RWPE2 (cell line): ENCODE data around the gene POLDIP3.
A peak's percentile ranks its signal among the peaks of the same experiment; 100 is the strongest.
"Not testable (repeated sequence)": the region's sequence is repeated elsewhere in the genome, so short reads cannot be mapped to it uniquely, and the experiment has no call there.

Experiments used
- ATAC-seq: fragments of 200-7000 bp; cut with Tn5 transposase; 3 replicates; pipeline ENCODE4 v1.9.1; 2021; ENCODE audit warnings: low read depth
- DNase-seq: peaks from one replicate; pipeline ENCODE4 v3.0.0-alpha.2; 2020; ENCODE audit warnings: low spot score
- H3K27ac ChIP-seq: fragments of 450-650 bp; 2 replicates; pipeline ENCODE4 v1.5.1; 2017; ENCODE audit warnings: mild to moderate bottlenecking; ENCODE audit not compliant: poor library complexity, severe bottlenecking
- H3K27me3 ChIP-seq: fragments of 250-450 bp; sonication (Bioruptor Pico); 2 replicates; pipeline ENCODE4 v1.5.1; 2021; ENCODE audit warnings: mild to moderate bottlenecking, moderate library complexity; ENCODE audit not compliant: insufficient read depth, poor library complexity, severe bottlenecking
- H3K36me3 ChIP-seq: fragments of 250-450 bp; sonication (Bioruptor Pico); 2 replicates; pipeline ENCODE4 v1.5.1; 2020; ENCODE audit warnings: low read depth, mild to moderate bottlenecking, moderate library complexity
- H3K4me1 ChIP-seq: fragments of 250-450 bp; sonication (Bioruptor Pico); 2 replicates; pipeline ENCODE4 v1.5.1; 2021; ENCODE audit warnings: mild to moderate bottlenecking, moderate library complexity; ENCODE audit not compliant: insufficient read depth, poor library complexity, severe bottlenecking
- H3K4me3 ChIP-seq: fragments of 250-450 bp; sonication (Bioruptor Pico); 2 replicates; pipeline ENCODE4 v1.5.1; 2021; ENCODE audit warnings: mild to moderate bottlenecking, moderate library complexity; ENCODE audit not compliant: severe bottlenecking
- H3K9me3 ChIP-seq: fragments of 250-450 bp; sonication (Bioruptor Pico); 2 replicates; pipeline ENCODE4 v1.5.1; 2021; ENCODE audit warnings: mild to moderate bottlenecking, moderate library complexity; ENCODE audit not compliant: severe bottlenecking
- TF ChIP-seq, protein P1 (sequence below): fragments of 450-650 bp; IDR thresholded peaks from one replicate; pipeline ENCODE4 v1.5.1; 2017; ENCODE audit warnings: mild to moderate bottlenecking, moderate library complexity; ENCODE audit not compliant: poor library complexity, severe bottlenecking

The POLDIP3 gene

DNA sequence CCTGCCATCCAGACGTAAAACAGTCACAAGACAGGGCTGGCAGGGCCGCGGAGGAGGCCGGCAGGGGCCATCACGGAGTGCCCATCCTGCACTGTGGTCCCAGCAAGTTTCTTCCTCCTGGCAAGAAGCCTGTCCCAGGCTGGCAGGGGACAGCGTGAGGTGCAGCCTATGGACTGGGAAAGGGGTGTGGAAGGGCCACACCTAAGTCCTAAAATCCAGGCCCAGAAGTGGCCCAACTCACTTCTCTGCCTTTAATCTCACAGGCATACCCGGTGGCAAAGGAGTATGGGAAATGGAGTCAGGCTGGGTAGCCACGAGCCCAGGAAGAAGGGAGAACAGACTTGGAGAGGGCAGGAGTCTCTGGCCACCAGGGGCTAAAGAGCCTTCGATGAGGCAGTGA is 44.1 kb downstream of the POLDIP3 start:
- H3K27me3 ChIP-seq, DNase-seq, H3K9me3 ChIP-seq, H3K27ac ChIP-seq, H3K4me1 ChIP-seq, H3K4me3 ChIP-seq: not testable (repeated sequence)
- H3K36me3 ChIP-seq, result peaks cover 10% of the 10 kb centered on the region; the same call in 1 of the 2 replicates
- peak; percentile 13; the same call in 1 of the 3 replicates for ATAC-seq

GRCh38 chr22:42567950-42568349 is 46.7 kb downstream of the POLDIP3 start:
- not testable (repeated sequence) for H3K4me1 ChIP-seq, H3K36me3 ChIP-seq, H3K27me3 ChIP-seq, ATAC-seq, DNase-seq, H3K4me3 ChIP-seq, H3K27ac ChIP-seq, H3K9me3 ChIP-seq

DNA sequence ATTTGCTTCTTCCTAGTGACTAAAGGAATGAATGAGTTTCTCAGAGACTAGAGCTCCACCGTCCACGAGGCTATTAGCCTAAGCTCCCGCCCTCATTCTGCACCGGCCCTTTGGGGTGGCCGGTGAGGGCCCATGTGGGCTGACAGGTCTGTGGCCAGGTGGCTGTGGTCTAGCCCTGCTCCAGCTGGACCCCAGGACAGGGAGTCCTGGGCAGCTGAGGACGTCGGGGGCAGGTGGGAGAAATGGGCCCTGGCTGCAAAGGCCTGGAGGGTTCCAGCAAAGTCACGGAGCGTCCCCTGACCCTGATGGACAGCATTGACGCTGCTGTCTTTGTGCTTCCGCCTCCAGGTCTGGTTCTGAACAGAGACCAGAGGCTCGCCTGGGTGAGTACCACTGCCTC is 48.7 kb downstream of the POLDIP3 start:
- Histone ChIP-seq H3K27me3 (no peaks in the 10 kb centered on the region), H3K4me3 (no peak overlapping the region), H3K9me3 (no peaks in the 10 kb centered on the region), H3K36me3 (no peaks in the 10 kb centered on the region), H3K4me1 (peaks cover 3% of the 10 kb centered on the region), H3K27ac (no peak overlapping the region)
- ATAC-seq (no peak), DNase-seq (no peak)
- TF ChIP-seq, protein P1, sequence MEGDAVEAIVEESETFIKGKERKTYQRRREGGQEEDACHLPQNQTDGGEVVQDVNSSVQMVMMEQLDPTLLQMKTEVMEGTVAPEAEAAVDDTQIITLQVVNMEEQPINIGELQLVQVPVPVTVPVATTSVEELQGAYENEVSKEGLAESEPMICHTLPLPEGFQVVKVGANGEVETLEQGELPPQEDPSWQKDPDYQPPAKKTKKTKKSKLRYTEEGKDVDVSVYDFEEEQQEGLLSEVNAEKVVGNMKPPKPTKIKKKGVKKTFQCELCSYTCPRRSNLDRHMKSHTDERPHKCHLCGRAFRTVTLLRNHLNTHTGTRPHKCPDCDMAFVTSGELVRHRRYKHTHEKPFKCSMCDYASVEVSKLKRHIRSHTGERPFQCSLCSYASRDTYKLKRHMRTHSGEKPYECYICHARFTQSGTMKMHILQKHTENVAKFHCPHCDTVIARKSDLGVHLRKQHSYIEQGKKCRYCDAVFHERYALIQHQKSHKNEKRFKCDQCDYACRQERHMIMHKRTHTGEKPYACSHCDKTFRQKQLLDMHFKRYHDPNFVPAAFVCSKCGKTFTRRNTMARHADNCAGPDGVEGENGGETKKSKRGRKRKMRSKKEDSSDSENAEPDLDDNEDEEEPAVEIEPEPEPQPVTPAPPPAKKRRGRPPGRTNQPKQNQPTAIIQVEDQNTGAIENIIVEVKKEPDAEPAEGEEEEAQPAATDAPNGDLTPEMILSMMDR, result no peak

DNA sequence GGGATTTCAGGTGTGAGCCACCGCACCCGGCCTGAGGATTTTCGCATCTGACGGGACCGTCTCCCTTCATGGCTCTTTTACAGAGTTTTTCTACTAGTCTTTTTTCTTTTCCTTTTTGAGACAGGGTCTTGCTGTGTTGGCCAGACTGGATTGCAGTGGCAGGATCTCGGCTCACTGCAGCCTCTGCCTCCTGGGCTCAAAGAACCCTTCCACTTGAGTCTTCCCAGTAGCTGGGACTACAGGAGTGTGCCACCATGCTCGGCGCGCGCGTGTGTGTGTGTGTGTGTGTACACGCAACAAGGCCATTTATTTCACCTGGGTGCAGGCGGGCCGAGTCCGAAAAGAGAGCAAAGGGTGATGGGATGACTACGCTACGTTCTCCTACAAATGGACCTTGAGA is 50.0 kb downstream of the POLDIP3 start:
- ATAC-seq, result no peak
- Histone ChIP-seq H3K27ac (no peak overlapping the region), H3K4me1 (peaks cover 3% of the 10 kb centered on the region), H3K27me3 (no peaks in the 10 kb centered on the region), H3K36me3 (no peaks in the 10 kb centered on the region), H3K9me3 (no peaks in the 10 kb centered on the region), H3K4me3 (no peak overlapping the region)
- TF ChIP-seq, protein P1, result no peak
- DNase-seq, result no peak

DNA sequence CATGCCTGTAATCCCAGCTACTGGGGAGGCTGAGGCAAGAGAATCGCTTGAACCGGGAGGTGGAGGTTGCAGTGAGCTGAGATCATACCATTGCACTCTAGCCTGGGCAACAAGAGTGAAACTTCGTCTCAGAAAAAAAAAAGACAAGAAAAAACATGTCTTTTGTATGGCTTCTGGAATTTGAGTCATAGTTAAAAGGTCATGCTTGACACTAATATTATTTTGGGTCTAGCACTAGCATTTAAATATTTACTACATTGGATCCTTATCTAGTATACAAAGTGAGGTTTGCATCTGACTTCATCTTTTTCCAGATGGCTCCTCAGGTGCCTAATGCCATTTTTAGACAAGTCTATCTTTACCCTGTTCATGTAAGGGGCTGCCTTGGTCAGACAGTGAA is 50.7 kb downstream of the POLDIP3 start:
- ATAC-seq, H3K9me3 ChIP-seq, H3K36me3 ChIP-seq, DNase-seq, H3K27me3 ChIP-seq, H3K27ac ChIP-seq, H3K4me3 ChIP-seq, H3K4me1 ChIP-seq: not testable (repeated sequence)

GRCh38 chr22:42562684-42563083 is 52.0 kb downstream of the POLDIP3 start:
- Histone ChIP-seq H3K36me3 (no peaks in the 10 kb centered on the region), H3K27me3 (no peaks in the 10 kb centered on the region), H3K4me1 (peaks cover 3% of the 10 kb centered on the region), H3K27ac (no peak overlapping the region), H3K9me3 (no peaks in the 10 kb centered on the region), H3K4me3 (no peak overlapping the region)
- ATAC-seq (no peak), DNase-seq (no peak)
- TF ChIP-seq, protein P1, result no peak
